PFSK-1 (cell line): ENCODE data around the gene KLHL17.

Experiments
- POLR2AphosphoS5 ChIP-seq: IDR thresholded peaks from 2 replicates; pipeline ENCODE4 v1.6.1; 2012; ENCODE audit warnings: low read depth, mild to moderate bottlenecking, control low read depth, low read length, moderate library complexity
- REST ChIP-seq, 2 experiments: IDR thresholded peaks; 2 replicates each; pipeline versions ENCODE4 v1.6.1 to v1.8.0; 2011 to 2012; ENCODE audit warnings: low read depth in 2 of 2, low read length in 2 of 2, control low read depth in 1 of 2, inconsistent platforms in 1 of 2, mild to moderate bottlenecking in 1 of 2, moderate library complexity in 1 of 2; ENCODE audit not compliant: insufficient read depth in 1 of 2
- SIN3A ChIP-seq: IDR thresholded peaks from 2 replicates; pipeline ENCODE4 v1.6.1; 2012; ENCODE audit warnings: mild to moderate bottlenecking, low read length, moderate library complexity, borderline replicate concordance; ENCODE audit not compliant: insufficient read depth
- TAF1 ChIP-seq: IDR thresholded peaks from 2 replicates; pipeline ENCODE4 v1.6.1; 2012; ENCODE audit warnings: low read length, control low read depth, borderline replicate concordance; ENCODE audit not compliant: insufficient read depth

- TF ChIP-seq TAF1 (no peak), SIN3A (no peak), POLR2AphosphoS5 (no peak), REST (IDR thresholded peaks at IDR 0.05; ENCODE audit: insufficient read depth in 1 of 2, low read depth in 2 of 2, low read length in 2 of 2) (no peak)
Observed at GRCh38 chr1:967466-968343, 7.3 kb downstream of the KLHL17 start.
